NCI-H1048 (cell line): ENCODE measurements around the gene RNF223.
"Not testable (repeated sequence)": the region's sequence is repeated elsewhere in the genome, so short reads cannot be mapped to it uniquely, and the experiment has no call there.

Experiments
- DNase-seq: peaks from one replicate; lab custom pipeline; 2025; lab: John Stamatoyannopoulos, UW

Gene RNF223

GRCh38 chr1:1109743-1110142 is 35.6 kb upstream of the RNF223 start:
- DNase-seq, result no peak

GRCh38 chr1:1106510-1107221 is 32.6 kb upstream of the RNF223 start:
- DNase-seq, result no peak

GRCh38 chr1:1104152-1104551 is 30.0 kb upstream of the RNF223 start:
- not testable (repeated sequence) for DNase-seq

GRCh38 chr1:1101503-1101902 is 27.4 kb upstream of the RNF223 start:
- no peak for DNase-seq

GRCh38 chr1:1100296-1100695 is 26.2 kb upstream of the RNF223 start:
- DNase-seq, result no peak

GRCh38 chr1:1099506-1100183 is 25.5 kb upstream of the RNF223 start:
- no peak for DNase-seq

- DNase-seq, result no peak
Measured at GRCh38 chr1:1098681-1099421, 24.7 kb upstream of the RNF223 start.

GRCh38 chr1:1096136-1096535 is 22.0 kb upstream of the RNF223 start:
- DNase-seq, result not testable (repeated sequence)

GRCh38 chr1:1094981-1095380 is 20.9 kb upstream of the RNF223 start:
- DNase-seq, result no peak

GRCh38 chr1:1093610-1093943 is 19.5 kb upstream of the RNF223 start:
- DNase-seq, result no peak

GRCh38 chr1:1092894-1093609 is 18.9 kb upstream of the RNF223 start:
- no peak for DNase-seq

- DNase-seq, result no peak
Measured at GRCh38 chr1:1092149-1092855, 18.2 kb upstream of the RNF223 start.

- no peak for DNase-seq
Measured at GRCh38 chr1:1091344-1092148, 17.4 kb upstream of the RNF223 start.

- no peak for DNase-seq
Measured at GRCh38 chr1:1090424-1091343, 16.6 kb upstream of the RNF223 start.

- DNase-seq, result no peak
Measured at GRCh38 chr1:1089731-1090423, 15.8 kb upstream of the RNF223 start.

- DNase-seq, result no peak
Measured at GRCh38 chr1:1088801-1089680, 14.9 kb upstream of the RNF223 start.

GRCh38 chr1:1088029-1088800 is 14.1 kb upstream of the RNF223 start:
- no peak for DNase-seq
